Astrocyte (in vitro differentiated cells and primary cell): Measurements from ENCODE around the gene PLEKHA1. TPM values are rescaled to one million over a fixed set of nuclear protein-coding genes. Genes with fewer than 3 reads are reported as not detected.

ENCODE experiments used
- DNase-seq: peaks from one replicate; pipeline ENCODE4 v3.0.0-alpha.2; 2010; ENCODE audit warnings: low read depth
- FAIRE-seq: peaks from 2 replicates; lab custom pipeline; 2011; peaks lifted over from hg19 to GRCh38; lab: Jason Lieb, UNC
- H2AFZ ChIP-seq: 2 replicates; pipeline ENCODE4 v1.6.0; 2012; ENCODE audit warnings: low read depth, low read length, inconsistent platforms
- H3K27ac ChIP-seq: 2 replicates; pipeline ENCODE4 v1.5.1; 2011; ENCODE audit warnings: low read depth, low read length, inconsistent platforms
- H3K27me3 ChIP-seq: 2 replicates; pipeline ENCODE4 v1.6.0; 2011; ENCODE audit warnings: low read length, inconsistent platforms; ENCODE audit not compliant: insufficient read depth
- H3K36me3 ChIP-seq: 2 replicates; pipeline ENCODE4 v1.5.1; 2011; ENCODE audit warnings: low read length, inconsistent platforms; ENCODE audit not compliant: insufficient read depth
- H3K4me1 ChIP-seq: 2 replicates; pipeline ENCODE4 v1.5.1; 2011; ENCODE audit warnings: low read length, inconsistent platforms; ENCODE audit not compliant: insufficient read depth
- H3K4me2 ChIP-seq: 2 replicates; pipeline ENCODE4 v1.6.0; 2012; ENCODE audit warnings: low read length, inconsistent platforms
- H3K4me3 ChIP-seq: 2 replicates; pipeline ENCODE4 v1.5.1; 2011; ENCODE audit warnings: low read depth, mild to moderate bottlenecking, low read length, inconsistent platforms; ENCODE audit not compliant: insufficient read depth
- H3K79me2 ChIP-seq: 2 replicates; pipeline ENCODE4 v1.6.0; 2012; ENCODE audit warnings: mild to moderate bottlenecking, low read length, inconsistent platforms; ENCODE audit not compliant: insufficient read depth
- H3K9ac ChIP-seq: 2 replicates; pipeline ENCODE4 v1.6.0; 2012; ENCODE audit warnings: mild to moderate bottlenecking, low read length, inconsistent platforms
- H3K9me3 ChIP-seq: 2 replicates; pipeline ENCODE4 v1.5.1; 2012; ENCODE audit warnings: low read depth, mild to moderate bottlenecking, low read length, inconsistent platforms; ENCODE audit not compliant: insufficient read depth
- H4K20me1 ChIP-seq: 2 replicates; pipeline ENCODE4 v1.6.0; 2012; ENCODE audit warnings: low read length, inconsistent platforms; ENCODE audit not compliant: insufficient read depth
- H3K27ac Mint-ChIP-seq: one replicate; pipeline ENCODE4 v1.8.0; 2021; ENCODE audit warnings: mild to moderate bottlenecking, mixed read lengths; ENCODE audit not compliant: unreplicated experiment
- H3K27me3 Mint-ChIP-seq: one replicate; pipeline ENCODE4 v1.8.0; 2021; ENCODE audit warnings: low read depth, mixed read lengths; ENCODE audit not compliant: unreplicated experiment
- H3K36me3 Mint-ChIP-seq: one replicate; pipeline ENCODE4 v1.8.0; 2021; ENCODE audit warnings: low read depth, mixed read lengths; ENCODE audit not compliant: unreplicated experiment
- H3K4me1 Mint-ChIP-seq: one replicate; pipeline ENCODE4 v1.8.0; 2021; ENCODE audit warnings: low read depth, mixed read lengths; ENCODE audit not compliant: unreplicated experiment
- H3K4me3 Mint-ChIP-seq: one replicate; pipeline ENCODE4 v1.8.0; 2021; ENCODE audit warnings: mild to moderate bottlenecking, moderate library complexity, mixed read lengths; ENCODE audit not compliant: unreplicated experiment
- H3K9me3 Mint-ChIP-seq: one replicate; pipeline ENCODE4 v1.8.0; 2021; ENCODE audit warnings: mild to moderate bottlenecking, mixed read lengths; ENCODE audit not compliant: unreplicated experiment
- CTCF ChIP-seq: IDR thresholded peaks from 2 replicates; pipeline ENCODE4 v1.5.1; 2011; ENCODE audit warnings: low read depth, mild to moderate bottlenecking, inconsistent platforms, low read length, moderate library complexity; ENCODE audit not compliant: insufficient read depth
- EZH2 ChIP-seq: IDR thresholded peaks from 2 replicates; pipeline ENCODE4 v1.6.1; 2012; ENCODE audit warnings: mild to moderate bottlenecking, low read length, inconsistent platforms; ENCODE audit not compliant: insufficient read depth
- total RNA-seq: library from RNA; stranded (reverse); gene quantifications from 2 replicates; pipeline ENCODE4 v1.2.1, GENCODE V29; 2021

The PLEKHA1 gene
- total RNA-seq, 1 donor from 2014 or later, result 31.7 TPM

GRCh38 chr10:122352817-122353525, 21.5 kb upstream of the PLEKHA1 start:
- no peak overlapping the region for H3K4me3 Mint-ChIP-seq
- DNase-seq, result no peak
- Histone ChIP-seq H3K4me3 (no peak overlapping the region), H3K9me3 (no peaks in the 10 kb centered on the region), H3K9ac (no peak overlapping the region), H4K20me1 (no peaks in the 10 kb centered on the region), H2AFZ (no peak overlapping the region), H3K4me1 (no peaks in the 10 kb centered on the region), H3K79me2 (no peaks in the 10 kb centered on the region), H3K27ac (no peak overlapping the region), H3K27me3 (peaks cover 2% of the 10 kb centered on the region), H3K4me2 (no peak overlapping the region), H3K36me3 (no peaks in the 10 kb centered on the region)
- no peaks in the 10 kb centered on the region for H3K4me1 Mint-ChIP-seq
- TF ChIP-seq EZH2 (no peak), CTCF (no peak)
- no peak overlapping the region for H3K27ac Mint-ChIP-seq
- H3K27me3 Mint-ChIP-seq, result peaks cover 11% of the 10 kb centered on the region
- no peaks in the 10 kb centered on the region for H3K36me3 Mint-ChIP-seq
- no peak for FAIRE-seq
- H3K9me3 Mint-ChIP-seq, result peaks cover 8% of the 10 kb centered on the region

- TF ChIP-seq EZH2 (no peak), CTCF (no peak)
- Histone ChIP-seq H3K4me2 (no peak overlapping the region), H3K4me1 (no peaks in the 10 kb centered on the region), H3K36me3 (no peaks in the 10 kb centered on the region), H3K9me3 (no peaks in the 10 kb centered on the region), H3K9ac (no peak overlapping the region), H3K4me3 (no peak overlapping the region), H3K27me3 (peaks cover 2% of the 10 kb centered on the region), H2AFZ (no peak overlapping the region), H4K20me1 (no peaks in the 10 kb centered on the region), H3K79me2 (no peaks in the 10 kb centered on the region), H3K27ac (no peak overlapping the region)
- Mint-ChIP-seq H3K9me3 (peaks cover 8% of the 10 kb centered on the region), H3K4me1 (no peaks in the 10 kb centered on the region), H3K36me3 (no peaks in the 10 kb centered on the region), H3K27ac (no peak overlapping the region), H3K4me3 (no peak overlapping the region), H3K27me3 (peaks cover 11% of the 10 kb centered on the region)
- DNase-seq, result no peak
- no peak for FAIRE-seq
These were observed 20.1 kb upstream of the PLEKHA1 start for GRCh38 chr10:122354383-122354782.

- H3K79me2 ChIP-seq, result no peaks in the 10 kb centered on the region
- Mint-ChIP-seq H3K9me3 (peaks cover 4% of the 10 kb centered on the region), H3K27ac (no peak overlapping the region), H3K4me1 (peaks cover under 1% of the 10 kb centered on the region), H3K36me3 (no peaks in the 10 kb centered on the region), H3K4me3 (no peak overlapping the region), H3K27me3 (no peaks in the 10 kb centered on the region)
- H4K20me1 ChIP-seq, result no peaks in the 10 kb centered on the region
- TF ChIP-seq EZH2 (no peak), CTCF (no peak)
- H3K27me3 ChIP-seq, result peaks cover 2% of the 10 kb centered on the region
- H3K9ac ChIP-seq, result no peak overlapping the region
- H3K36me3 ChIP-seq, result no peaks in the 10 kb centered on the region
- DNase-seq (no peak), FAIRE-seq (no peak)
- no peaks in the 10 kb centered on the region for H3K4me1 ChIP-seq
- H3K4me3 ChIP-seq, result no peak overlapping the region
- no peak overlapping the region for H3K27ac ChIP-seq
- no peak overlapping the region for H2AFZ ChIP-seq
- no peak overlapping the region for H3K4me2 ChIP-seq
- no peaks in the 10 kb centered on the region for H3K9me3 ChIP-seq
These were observed 16.8 kb upstream of the PLEKHA1 start for GRCh38 chr10:122357685-122358084.
